Neural progenitor cell (in vitro differentiated cells): ENCODE data around the gene USP25.

Source experiments
- EZH2phosphoT487 ChIP-seq: fragments of 200-600 bp; sonication (generic); IDR thresholded peaks from 2 replicates; pipeline ENCODE4 v1.6.1; 2017; ENCODE audit warnings: antibody characterized with exemption
- TF ChIP-seq, protein P1 (sequence below): fragments of 200-600 bp; sonication (generic); IDR thresholded peaks from 2 replicates; pipeline ENCODE4 v1.5.1; 2017; ENCODE audit warnings: antibody characterized with exemption, mild to moderate bottlenecking

GRCh38 chr21:15860541-15860940 lies 130.8 kb downstream of the USP25 start:
- TF ChIP-seq, protein P1, sequence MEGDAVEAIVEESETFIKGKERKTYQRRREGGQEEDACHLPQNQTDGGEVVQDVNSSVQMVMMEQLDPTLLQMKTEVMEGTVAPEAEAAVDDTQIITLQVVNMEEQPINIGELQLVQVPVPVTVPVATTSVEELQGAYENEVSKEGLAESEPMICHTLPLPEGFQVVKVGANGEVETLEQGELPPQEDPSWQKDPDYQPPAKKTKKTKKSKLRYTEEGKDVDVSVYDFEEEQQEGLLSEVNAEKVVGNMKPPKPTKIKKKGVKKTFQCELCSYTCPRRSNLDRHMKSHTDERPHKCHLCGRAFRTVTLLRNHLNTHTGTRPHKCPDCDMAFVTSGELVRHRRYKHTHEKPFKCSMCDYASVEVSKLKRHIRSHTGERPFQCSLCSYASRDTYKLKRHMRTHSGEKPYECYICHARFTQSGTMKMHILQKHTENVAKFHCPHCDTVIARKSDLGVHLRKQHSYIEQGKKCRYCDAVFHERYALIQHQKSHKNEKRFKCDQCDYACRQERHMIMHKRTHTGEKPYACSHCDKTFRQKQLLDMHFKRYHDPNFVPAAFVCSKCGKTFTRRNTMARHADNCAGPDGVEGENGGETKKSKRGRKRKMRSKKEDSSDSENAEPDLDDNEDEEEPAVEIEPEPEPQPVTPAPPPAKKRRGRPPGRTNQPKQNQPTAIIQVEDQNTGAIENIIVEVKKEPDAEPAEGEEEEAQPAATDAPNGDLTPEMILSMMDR, result no peak
- no peak for TF ChIP-seq EZH2phosphoT487
